RWPE1 (cell line): Measurements from ENCODE around the gene TMEM175.

Experiments
- CTCF ChIA-PET: fragments of 350-600 bp; sonication (Branson Sonifier 250); formaldehyde crosslinking; extraction: SDS; loops from one replicate; lab custom pipeline; 2021; lab: Yijun Ruan, JAX
- POLR2A ChIA-PET: fragments of 400-600 bp; formaldehyde crosslinking; extraction: SDS; loops from one replicate; lab custom pipeline; 2020; ENCODE audit warnings: antibody characterized with exemption; ENCODE audit not compliant: low non-redundant PET; lab: Yijun Ruan, JAX
- DNase-seq: peaks from one replicate; pipeline ENCODE4 v3.0.0; 2012; ENCODE audit warnings: low spot score
- H3K27ac ChIP-seq: fragments of 450-650 bp; 2 replicates; pipeline ENCODE4 v1.5.1; 2017
- TF ChIP-seq, protein P1 (sequence below): fragments of 450-650 bp; conservative IDR thresholded peaks from 2 replicates; pipeline ENCODE4 v1.5.1; 2017; ENCODE audit warnings: low read depth, mild to moderate bottlenecking

The TMEM175 gene

DNA sequence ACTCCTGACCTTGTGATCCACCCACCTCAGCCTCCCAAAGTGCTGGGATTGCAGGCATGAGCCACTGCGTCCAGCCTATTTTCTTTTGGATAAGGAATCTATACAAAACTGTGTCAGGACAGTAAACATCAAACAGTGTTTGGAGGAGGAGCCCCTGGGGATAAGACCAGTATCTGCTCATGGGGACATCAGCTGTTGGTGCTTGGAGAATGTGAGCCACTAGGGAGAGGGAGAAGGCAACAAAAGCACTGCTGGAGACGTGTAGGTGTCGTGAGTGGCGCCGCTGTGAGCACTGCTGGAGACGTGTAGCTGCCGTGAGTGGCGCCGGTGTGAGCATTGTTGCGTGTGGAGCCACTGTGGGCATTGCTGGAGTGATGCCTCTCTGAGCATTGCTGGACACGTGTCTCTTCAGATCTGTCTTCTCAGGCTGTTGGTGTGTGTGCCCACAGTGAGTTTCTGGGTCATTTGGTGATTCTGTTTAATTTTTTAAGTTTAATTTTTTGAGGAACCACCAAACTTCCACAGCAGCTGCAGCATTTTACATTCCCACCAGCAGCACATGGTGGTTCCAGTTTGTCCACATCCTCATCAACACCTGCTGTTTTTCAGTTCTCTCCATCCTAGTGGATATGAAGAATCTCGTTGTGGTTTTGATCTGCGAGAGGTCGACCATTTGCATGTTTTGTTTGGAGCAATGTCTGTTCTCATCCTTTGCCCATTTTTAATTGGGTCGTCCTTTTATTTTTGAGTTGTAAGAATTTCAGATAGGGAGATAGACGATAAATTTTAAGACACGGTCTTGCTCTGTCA lies 22.2 kb downstream of the TMEM175 start:
- no peak for DNase-seq
- POLR2A ChIA-PET = no interaction called here
- CTCF ChIA-PET = no interaction called here
- TF ChIP-seq, protein P1, sequence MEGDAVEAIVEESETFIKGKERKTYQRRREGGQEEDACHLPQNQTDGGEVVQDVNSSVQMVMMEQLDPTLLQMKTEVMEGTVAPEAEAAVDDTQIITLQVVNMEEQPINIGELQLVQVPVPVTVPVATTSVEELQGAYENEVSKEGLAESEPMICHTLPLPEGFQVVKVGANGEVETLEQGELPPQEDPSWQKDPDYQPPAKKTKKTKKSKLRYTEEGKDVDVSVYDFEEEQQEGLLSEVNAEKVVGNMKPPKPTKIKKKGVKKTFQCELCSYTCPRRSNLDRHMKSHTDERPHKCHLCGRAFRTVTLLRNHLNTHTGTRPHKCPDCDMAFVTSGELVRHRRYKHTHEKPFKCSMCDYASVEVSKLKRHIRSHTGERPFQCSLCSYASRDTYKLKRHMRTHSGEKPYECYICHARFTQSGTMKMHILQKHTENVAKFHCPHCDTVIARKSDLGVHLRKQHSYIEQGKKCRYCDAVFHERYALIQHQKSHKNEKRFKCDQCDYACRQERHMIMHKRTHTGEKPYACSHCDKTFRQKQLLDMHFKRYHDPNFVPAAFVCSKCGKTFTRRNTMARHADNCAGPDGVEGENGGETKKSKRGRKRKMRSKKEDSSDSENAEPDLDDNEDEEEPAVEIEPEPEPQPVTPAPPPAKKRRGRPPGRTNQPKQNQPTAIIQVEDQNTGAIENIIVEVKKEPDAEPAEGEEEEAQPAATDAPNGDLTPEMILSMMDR = no peak
- H3K27ac ChIP-seq = no peak overlapping the region

DNA sequence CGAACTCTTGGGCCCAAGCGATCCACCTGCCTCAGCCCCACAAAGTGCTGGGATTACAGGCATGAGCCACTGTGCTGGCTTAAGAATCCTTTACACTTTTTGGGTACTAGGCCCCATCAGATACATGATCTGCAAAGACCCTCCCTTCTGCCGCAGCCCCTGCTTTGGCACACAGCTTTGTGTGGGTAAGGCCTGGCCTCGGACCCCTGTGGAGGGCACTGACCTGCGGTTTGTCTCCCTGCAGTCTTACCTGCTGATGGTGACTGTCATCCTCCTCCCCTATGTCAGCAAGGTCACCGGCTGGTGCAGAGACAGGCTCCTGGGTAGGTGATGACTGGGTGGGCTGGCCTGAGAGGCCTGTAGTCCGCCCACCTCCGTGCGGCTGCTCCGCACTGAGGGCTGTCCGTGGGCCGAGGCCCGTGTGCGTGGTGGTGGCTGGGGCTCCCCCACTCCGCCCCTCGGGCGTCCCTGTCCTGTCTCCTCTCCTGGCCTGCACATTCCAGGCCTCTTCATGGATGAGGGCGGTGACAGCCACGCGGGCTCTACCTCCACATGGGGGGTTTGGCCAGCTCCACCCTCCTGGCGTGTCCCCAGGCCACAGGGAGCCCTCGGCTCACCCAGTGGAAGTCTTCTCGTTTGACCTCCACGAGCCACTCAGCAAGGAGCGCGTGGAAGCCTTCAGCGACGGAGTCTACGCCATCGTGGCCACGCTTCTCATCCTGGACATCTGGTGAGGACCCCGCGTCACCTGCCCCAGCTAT lies 23.1 kb downstream of the TMEM175 start:
- H3K27ac ChIP-seq = no peak overlapping the region
- ChIA-PET CTCF (no interaction called here), POLR2A (no interaction called here)
- no peak for DNase-seq
- TF ChIP-seq, protein P1 = no peak

DNA sequence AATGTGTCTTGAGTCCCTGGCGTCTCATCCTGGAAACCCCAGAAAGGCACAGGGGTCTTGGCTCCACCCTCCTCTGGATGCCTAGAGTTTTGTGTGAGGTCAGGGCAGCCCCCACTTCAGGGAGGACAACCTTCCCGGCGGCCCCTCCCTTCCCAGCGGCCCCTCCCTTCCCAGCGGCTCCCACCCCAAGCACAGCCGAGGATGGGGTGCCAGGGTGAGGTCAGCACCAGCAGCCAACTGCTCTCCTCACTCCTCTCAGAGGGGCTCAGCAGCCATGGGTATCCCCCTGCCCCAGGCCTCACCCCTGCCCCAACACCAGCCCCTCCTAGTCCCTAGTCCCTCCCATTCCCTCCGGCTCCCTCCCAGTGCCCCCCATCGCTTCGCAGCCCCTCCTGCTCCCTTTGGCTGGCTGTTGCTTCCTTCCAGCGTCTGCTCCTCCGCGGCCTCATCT lies 23.7 kb downstream of the TMEM175 start:
- no peak overlapping the region for H3K27ac ChIP-seq
- no peak for DNase-seq
- CTCF ChIA-PET = no interaction called here
- TF ChIP-seq, protein P1 = no peak
- POLR2A ChIA-PET = no interaction called here

DNA sequence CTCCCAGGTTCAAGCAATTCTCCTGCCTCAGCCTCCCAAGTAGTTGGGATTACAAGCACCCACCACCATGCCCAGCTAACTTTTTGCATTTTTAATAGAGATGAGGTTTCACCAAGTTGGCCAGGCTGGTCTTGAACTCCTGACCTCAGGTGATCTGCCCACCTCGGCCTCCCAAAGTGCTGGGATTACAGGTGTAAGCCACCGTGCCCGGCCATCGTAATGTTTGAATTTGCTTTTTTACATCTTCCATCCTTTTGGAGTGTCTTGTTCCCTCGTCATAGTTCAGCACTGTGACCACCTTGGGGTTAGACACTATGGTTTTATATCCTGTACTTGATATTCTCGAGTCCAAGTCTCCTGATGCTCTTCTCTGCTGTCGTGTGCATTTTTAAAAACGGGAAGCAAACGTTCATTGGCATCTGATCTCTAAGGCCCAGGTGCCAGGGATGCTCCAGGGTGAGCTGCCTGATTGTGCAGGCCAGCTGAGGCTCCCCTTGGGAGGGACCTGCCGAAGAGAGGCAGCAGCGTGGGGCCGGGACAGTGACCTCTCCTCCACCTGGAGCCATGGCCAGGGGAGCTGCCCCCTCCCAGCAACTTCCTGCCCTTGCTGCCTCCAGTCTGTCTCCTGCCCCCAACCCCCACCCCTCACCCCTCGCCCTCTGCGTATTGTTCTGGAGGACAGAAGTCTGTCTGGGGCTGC lies 24.4 kb downstream of the TMEM175 start:
- no peak overlapping the region for H3K27ac ChIP-seq
- TF ChIP-seq, protein P1 = no peak
- CTCF ChIA-PET = no interaction called here
- no peak for DNase-seq
- POLR2A ChIA-PET = no interaction called here

DNA sequence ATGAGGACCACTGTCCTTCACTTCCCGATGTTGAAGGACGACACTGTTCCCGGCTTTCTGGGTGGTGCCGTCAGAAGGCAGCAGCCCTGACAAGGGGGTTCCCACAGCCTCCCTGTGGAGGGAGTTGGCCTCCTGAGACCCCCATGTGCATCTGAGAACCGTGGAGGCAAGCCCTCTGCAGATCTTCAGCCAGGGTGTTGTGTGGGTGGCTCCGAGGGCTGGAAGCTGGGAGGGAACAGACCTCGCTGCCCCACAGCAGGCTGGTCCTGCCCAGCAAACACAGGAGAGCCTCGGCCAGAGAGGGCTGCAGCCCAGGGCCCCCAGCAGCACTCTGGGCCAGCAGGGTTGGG lies 24.9 kb downstream of the TMEM175 start:
- CTCF ChIA-PET = no interaction called here
- POLR2A ChIA-PET = no interaction called here
- H3K27ac ChIP-seq = no peak overlapping the region
- TF ChIP-seq, protein P1 = no peak
- DNase-seq = no peak

DNA sequence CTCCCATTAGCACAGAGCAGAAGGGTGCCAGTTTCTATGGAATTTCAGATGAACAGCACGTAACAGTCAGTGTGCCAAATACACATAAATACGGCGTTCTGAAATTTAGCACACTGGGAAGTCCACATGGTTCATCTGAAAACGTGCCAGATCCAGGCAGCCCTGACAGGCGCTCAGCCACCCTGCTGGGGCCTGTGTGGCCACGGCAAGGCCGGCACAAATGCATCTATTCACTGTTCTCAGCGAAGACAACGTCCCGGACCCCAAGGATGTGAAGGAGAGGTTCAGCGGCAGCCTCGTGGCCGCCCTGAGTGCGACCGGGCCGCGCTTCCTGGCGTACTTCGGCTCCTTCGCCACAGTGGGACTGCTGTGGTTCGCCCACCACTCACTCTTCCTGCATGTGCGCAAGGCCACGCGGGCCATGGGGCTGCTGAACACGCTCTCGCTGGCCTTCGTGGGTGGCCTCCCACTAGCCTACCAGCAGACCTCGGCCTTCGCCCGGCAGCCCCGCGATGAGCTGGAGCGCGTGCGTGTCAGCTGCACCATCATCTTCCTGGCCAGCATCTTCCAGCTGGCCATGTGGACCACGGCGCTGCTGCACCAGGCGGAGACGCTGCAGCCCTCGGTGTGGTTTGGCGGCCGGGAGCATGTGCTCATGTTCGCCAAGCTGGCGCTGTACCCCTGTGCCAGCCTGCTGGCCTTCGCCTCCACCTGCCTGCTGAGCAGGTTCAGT lies 25.5 kb downstream of the TMEM175 start:
- TF ChIP-seq, protein P1 = no peak
- POLR2A ChIA-PET = no interaction called here

More for the DNA sequence above, 25.5 kb downstream of the TMEM175 start:
- no peak for DNase-seq
- CTCF ChIA-PET = no interaction called here
- H3K27ac ChIP-seq = no peak overlapping the region
